ENCODE data around the gene ACMSD.
A peak's percentile ranks its signal among the peaks of the same experiment; 100 is the strongest.
"Not testable (repeated sequence)": the region's sequence is repeated elsewhere in the genome, so short reads cannot be mapped to it uniquely, and the experiment has no call there.

ACMSD gene

DNA sequence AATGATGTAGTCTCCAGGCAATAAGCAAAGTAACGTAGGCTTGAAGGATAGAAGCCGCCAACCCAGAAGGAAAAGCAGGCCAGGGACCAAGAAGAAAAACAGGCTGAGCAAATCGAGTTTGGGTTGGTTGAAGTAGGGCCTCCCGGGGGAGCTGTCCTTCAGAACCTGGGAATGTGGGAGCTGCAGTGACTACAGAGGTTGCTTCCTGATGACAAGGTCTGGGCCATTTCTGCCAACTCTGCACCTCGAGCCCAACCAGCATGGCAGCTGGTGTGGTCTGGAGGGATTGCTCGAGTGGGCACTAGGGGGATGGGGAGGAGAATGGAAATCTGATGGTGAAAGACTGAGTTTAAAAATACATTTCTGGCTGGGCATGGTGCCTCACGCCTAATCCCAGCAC is 14.1 kb downstream of the ACMSD start:
- no peak for DNase-seq

DNA sequence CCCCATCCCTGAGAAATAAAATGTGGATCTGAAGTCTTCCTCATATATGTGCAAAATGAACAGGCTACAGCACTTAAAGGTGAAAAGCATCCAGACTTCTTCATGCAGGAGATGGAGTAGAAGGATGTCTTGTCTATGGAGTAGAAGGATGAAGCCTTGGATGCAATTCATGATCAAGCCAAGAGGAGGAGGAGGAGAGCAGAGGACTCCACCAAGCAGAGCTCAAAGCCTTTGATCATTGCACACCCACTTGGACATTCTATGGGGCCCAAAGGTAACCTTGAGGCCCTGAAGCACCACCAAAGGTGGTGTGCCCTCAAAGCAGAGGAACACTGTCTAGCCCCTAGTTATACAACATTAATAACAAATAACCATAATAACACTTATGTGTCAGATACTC is 17.3 kb downstream of the ACMSD start:
- no peak for DNase-seq

DNA sequence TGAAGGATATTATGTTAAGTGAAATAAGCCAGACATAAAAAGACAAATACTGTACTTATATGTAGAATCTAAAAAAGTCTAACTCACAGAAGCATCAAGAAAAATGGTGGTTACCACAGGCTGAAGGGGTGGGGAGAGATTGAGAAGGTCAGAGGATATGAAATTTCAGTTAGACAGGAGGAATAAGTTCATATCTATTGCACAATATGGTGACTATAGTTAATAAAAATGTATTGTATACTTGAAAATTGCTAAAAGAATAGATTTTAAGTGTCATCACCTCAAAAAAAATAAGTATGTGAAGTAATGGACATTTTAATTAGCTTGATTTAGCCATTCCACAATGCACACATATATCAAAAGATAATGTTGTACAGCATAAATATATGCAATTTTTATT is 19.8 kb downstream of the ACMSD start:
- DNase-seq = no peak

DNA sequence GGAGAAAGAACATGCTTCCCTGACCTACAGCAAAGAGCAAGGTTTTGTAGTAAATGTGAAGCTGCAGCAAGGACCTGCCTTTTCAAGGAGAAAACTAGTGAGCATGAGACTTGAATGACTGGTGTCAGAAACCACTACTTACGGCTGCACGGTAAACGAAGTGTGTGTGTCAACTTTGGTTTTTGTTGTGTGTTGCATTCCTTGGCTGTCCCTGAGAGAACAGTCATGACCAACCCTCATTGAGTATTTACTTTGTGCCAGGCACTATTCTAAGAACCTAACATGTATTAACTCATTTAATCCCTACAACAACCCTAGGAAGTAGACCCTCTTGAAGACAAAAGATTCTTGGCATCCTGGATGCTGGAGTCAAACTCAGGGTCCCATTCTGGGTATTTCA is 22.8 kb downstream of the ACMSD start:
- DNase-seq = no peak

DNA sequence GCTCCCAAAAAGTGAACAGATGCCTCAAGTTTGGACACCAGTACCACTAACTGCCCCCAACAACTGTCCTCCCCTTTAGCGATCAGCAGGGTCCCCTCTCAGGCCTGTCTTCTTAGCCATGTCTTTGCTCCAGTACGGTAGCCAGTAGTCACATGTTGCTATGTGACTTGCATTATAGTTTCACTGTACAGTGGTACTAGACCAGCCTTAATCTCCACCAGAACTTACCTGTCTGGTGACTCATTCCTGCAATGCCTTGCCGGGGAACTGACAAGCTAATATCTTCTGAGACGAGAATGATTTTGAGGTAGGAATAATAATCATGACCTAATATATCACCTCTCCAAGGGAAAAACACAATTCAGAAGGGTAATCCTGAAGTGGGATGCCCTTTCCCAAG is 23.7 kb downstream of the ACMSD start:
- no peak for DNase-seq

DNA sequence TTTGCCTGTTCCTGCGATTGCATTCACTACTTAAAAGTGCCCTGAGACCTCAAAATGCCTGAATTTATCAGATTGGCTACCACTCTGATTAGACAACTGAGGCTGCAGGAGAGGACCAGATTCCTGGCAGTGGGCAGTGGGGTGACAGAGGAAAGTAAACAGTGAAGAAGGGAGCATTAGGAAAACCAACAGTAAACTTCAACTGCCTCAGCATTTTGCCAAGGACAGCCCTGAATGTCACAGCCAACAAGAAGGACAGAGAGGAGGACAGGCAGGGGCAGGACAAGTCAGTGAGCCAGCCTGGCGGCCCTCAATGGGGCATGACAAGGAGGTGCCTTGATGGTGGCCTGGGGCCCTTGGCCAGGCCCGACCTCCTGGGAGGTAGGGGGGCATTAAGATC is 24.3 kb downstream of the ACMSD start:
- DNase-seq = no peak

DNA sequence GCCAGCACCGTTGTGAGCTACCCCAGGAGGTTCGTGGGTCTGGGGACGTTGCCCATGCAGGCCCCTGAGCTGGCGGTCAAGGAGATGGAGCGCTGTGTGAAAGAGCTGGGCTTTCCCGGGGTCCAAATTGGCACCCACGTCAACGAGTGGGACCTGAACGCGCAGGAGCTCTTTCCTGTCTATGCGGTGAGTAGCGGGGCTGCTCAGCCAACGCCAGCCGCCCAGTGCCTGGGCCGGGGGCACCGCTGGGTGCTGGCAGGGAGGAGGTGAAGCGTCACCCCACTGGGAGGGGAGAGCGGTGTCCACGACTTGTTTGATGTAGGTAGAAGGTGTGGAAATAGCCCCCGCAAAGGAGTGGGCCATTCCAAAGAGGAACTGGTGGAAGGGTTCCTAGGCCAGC is 25.0 kb downstream of the ACMSD start:
- DNase-seq = no peak

DNA sequence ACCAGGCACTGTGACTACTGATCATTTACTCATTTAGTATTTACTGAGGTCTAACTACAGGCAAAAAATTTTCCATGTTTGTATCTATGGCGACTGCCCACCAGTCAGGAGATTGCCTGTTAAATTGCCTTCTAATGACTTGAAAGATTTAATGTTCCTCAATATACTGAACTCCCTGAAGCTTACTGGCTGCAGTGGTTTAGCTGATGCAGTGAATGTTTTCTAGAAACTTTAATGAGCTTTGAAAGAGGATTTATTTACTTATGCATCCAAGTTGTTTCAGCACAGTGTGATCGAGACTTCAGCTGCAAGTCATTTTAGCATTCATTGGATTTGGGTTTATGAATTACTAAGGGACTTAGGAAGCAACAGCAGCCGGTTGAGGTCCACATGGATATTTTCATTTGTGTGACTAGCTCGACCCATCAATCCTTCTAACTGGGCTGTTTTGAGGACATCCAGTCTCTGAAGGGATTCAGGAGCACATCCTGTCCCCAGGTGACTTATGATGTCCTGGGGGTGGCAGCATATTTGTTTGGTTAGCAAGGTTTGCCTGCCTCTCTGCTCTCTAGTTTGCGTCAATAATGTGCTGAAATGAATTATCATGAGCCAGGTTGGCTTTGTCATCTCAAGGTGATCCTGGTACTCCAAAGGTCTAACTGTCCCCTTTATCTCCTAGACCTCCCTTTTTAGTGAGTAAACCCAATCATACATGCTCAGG is 26.8 kb downstream of the ACMSD start:
- no peak for DNase-seq

DNA sequence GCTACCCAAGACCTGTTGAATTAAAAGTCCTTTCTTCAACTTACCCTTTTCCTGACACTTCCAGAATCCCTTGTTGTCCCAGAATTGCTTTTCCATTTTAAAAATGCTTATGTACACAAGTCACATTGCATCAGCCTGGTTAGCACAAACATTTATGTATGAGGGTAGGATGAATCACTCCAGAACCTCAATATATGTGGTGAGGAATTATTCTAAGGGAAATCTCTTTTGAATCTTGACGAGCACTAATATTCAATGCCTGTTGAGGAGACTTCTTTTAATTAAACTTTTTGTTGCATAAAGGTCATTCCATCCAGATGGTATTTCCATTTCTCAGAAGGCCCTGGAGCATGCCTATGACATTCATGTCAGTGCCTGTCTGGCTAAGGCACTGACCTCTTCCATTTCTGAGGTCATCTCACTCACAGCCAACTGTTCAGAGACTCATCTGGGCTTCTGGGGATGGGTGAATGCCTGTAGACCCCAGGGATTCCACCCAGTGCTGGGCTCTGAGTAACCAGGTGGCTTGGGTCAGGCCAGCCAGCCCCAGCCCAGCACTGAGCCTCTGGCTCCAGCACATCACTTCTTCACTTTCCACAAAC is 28.2 kb downstream of the ACMSD start:
- DNase-seq = no peak

DNA sequence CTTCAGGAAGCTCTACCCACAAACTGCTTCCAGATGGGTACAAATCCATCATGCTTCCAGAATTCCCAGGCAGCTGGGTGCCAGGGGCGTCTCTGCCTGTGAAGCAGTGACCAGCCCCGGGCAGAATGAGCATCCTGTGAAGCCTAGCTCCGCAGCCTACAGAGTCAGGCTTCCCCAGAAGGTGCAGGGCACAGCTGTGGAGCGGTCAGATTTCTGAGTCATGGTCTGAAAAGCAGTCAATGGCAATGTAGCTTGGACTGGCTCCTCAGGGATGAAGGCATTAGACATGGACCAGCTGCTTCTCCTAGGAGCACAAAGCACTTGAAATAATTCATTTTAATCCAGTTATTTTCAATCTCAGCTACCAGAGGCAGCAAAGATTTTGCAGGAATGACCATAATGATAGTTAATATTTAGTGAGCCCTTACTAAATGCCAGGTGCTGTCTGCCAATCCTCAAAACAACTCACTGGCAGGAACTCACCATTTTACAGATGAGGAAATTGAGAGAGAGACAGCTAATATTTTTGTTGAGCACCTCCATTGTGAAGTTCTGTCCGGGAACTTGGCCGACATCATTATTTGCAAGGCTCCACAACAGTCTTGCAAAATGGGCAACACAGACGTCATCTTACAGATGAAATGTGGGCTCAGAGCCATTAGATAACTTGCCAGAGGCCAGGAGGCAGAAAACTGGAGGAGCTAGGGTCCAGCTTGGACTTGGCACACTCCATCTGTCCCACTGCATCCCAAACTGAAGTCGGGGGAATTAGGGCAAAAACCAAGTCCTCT is 31.7 kb downstream of the ACMSD start:
- no peak for DNase-seq

DNA sequence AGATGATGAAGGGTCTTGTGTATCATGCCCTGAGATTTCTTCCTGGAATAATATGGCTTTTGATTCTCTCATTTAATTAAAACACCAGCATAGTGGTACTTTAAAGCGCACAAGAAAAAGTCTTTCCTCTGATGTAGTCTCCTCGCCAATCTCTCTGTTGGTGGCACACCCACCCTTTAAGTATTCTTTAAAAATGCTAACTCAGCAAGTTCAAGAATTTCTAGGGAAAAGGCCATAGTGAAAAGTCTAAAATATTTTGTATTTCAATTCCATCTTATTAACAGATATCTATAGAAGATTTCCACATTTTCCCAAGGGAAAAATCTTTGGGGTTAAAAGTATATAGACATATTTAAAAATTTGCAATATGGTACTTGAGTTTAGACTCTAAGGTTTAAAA is 34.7 kb downstream of the ACMSD start:
- DNase-seq = no peak

DNA sequence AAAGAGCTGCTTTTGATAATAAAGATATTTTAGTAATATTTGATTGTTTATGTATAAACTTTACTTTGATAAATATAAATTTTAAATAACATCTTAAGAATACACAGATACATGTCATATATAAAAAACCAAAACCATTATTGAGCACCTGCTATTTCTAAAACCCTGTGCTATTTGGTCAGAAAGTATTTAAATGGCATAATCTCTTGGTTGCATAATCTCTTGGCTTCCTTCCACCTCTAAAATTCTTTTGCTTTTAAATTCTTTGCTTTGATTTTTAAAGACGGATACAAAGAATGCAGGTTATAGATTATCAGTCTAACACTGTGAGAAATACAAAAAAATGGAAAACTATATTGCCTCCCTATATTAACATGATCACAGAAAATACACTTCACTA is 36.9 kb downstream of the ACMSD start:
- no peak for DNase-seq

DNA sequence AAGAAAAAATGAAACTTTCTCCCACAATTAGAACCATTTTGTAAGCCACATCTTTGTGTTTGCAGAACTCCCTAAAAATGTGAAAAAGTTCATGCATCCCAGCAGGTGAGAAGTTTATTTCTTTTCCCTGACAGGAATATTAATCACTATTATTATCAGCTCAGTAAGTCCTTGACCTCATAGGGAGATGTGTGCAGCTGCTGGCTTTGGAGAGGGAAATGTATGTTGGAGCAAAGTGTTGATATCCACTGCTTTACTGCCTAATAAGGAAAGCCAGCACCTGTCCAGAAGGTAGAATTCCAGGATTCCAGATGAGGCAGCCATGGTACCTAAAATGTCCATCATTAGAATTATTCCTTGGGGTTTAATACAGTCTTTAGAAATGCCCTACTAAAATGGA is 44.4 kb downstream of the ACMSD start:
- DNase-seq = no peak

DNA sequence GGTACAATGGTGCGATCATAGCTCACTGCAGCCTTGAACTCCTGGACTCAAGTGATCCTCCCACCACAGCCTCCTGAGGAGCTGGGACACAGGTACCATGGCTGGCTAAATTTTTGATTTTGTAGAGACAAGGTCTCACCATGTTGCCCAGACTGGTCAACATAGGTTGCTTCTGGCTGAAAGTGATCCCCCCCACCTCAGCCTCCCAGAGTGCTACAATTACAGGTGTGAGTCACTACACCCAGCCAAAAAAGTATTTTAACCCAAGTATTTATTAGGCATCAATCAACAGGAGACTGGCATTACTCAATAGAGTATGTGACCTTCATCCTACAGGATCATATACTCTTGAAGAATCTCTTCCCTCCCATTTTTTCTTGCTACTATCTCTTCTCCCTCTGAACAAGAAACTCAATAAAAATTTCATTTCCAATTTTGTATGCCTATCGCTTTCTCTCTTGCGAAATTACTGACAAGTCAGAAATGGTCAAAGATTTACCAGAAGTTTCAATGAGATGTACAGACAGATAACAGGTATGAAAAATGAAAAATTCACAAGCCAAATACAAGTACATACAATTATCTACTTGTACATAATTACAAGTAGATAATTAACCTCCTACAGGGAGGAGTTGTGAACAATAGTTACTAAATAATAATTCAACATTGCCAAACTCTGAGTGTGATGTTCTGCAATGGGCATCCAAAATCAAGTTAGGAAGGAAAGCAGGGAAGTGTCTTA is 45.3 kb downstream of the ACMSD start:
- no peak for DNase-seq

DNA sequence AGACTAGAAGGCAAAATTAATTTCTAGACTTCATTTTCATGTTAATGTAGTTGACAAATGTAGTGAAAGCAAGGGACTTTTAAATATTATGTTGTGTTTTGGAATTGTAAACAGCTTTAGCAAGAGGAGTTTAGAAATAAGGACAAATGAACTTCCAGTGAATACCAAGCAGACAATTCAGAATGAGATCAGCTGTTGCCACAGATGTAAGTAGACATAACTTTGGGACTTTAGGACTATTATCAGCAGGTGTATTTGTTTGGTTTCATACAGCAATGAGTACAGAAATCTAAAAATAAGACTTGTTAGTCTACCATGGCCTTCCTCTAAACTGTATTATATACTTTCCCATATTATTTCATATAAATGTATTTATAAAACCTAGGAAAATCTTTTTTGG is 46.0 kb downstream of the ACMSD start:
- DNase-seq = no peak

DNA sequence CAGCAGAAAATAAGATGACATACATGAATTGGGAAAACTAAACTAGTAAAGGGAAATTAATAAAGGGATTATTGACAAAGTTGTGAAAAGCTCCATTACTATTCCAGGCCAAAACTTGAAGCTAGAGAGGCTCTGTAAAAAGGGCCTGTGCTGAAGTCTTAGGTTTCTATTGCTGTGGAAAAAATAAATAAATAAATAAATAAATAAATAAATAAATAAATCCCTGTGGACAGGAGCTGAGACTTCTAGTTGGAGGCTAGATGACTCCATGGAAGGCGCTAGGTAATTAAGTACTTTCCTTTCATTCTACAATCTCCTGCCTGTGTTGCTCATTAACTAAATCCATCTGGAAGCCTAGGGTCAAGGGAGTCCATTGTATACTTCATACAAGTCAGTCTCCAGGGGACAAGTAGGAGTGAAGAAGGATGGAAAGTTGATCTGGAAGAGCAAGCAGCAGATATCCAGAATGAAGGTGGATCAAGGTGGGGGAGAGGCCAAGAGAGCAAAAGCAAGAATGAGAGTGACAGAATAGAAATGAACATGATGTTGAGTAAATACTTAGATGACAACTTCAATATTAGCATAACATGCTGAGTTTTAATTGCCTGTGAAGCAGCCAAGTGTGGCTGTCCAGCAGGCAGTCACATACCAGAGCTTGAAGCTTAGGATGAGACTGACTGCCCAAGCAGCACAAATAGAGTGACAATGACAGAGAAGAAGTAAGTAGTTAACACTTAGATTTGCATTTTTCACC is 54.0 kb downstream of the ACMSD start:
- DNase-seq = no peak

DNA sequence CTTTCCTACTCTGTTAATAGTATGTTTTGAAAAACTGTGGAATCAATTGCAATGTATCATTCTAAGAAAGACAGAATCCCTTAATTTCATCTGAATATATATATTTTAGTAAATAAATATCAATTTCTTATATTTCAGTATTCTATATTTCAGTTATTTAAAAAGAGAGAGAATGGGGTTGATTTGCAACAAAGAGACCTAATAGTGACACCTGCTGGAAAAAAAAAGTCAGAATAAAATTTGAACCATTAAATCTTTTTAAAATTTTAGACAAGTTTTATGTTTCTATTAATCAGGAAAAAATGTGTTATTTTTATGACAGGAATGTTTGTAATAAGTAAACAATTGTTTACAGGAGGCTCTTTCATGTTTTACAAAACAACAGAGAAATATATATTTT is 59.5 kb downstream of the ACMSD start:
- DNase-seq = no peak

DNA sequence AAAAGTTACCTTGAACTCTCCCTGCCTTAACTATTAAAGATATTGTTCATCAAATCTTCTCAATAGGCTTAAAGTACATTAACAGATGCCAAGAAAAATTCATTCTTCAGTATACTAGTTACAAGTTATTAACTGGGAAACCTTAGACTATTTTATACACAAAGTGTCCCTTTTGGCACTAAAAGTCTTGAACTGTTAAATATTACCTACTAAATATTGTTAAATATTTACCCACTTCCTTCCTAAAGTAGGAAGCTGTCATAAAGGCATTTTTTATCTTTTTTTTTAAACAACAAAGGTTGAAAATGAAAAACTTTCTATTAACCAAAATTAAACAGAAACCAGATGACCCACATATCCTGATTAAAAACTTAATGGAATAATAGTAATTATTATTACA is 60.8 kb downstream of the ACMSD start:
- DNase-seq = no peak

DNA sequence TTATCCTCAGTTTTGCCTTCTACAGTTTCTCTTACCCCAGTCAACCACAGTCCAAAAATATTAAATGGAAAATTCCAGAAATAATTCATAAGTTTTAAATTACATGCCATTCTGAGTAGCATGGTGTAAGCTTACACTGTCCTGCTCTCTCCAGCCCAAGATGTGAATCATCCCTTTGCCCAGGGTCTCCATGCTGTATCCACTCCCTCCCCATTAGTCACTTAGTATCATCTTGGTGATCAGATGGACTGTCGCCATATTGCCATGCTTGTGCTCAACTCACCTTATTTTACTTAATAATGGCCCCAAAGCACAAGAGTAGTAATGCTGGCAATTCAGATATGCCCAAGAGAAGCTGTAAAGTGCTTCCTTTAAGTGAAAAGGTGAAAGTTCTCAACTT is 61.7 kb downstream of the ACMSD start:
- DNase-seq = peak; percentile 4

DNA sequence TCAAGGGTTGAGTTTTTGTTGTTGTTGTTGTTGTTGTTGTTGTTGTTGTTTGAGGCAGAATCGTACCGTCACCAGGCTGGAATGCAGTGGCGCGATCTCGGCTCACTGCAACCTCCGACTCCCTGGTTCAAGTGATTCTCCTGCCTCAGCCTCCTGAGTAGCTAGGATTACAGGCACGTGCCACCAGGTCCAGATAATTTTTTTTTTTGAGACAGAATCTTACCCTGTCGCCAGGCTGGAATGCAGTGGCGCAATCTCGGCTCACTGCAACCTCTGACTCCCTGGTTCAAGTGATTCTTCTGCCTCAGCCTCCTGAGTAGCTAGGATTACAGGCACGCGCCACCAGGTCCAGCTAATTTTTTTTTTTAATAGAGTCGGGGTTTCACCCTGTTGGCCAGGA is 65.3 kb downstream of the ACMSD start:
- not testable (repeated sequence) for DNase-seq

DNA sequence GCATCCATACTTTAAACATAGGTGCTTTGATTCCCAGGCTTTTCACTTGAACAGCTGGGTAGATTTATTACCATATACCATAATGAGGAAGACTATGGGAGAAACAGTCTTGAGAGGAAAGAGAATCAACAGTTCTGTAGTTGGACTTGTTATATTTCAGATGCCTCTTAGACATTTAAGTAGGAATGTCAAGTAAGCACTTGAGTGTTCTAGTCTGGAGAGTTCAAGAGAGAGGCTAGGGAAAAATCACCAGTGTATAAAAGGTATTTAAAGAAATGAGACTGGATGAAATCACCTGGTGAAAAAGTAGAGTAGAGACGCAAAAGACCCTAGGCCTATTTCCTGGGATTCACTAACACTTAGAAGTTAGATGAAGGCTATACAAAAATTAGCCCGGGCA is 66.8 kb downstream of the ACMSD start:
- DNase-seq = no peak

DNA sequence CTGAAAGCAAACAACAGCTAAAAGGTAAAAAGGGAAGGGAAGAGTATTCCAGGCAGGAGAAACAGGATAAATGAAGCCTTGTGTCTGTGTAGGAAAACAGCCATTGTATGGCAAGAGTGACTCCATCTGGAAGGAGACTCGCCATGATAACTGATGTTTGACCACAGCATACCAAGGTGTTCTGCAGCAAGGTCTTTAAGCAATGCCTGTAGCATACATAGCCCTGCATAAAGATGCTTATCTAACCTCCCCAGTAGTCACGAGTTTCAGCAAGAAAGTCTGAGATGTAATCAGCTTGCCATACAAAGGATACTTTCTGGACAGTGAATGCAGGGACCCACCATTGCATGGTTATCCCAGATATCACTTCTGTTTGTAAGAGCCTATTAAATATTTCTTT is 68.3 kb downstream of the ACMSD start:
- no peak for DNase-seq

Data from T1000 (cell line).